ENCODE results near the gene TRPM3. TPM values are rescaled to one million over a fixed set of nuclear protein-coding genes. Genes with fewer than 3 reads are reported as not detected.

The TRPM3 gene
- total and polyA plus RNA-seq, 2 of the 8 experiments (the other 6 are each of a cell fraction or from before 2014, with no cell fraction given), result 2.4 to 10.9 TPM

GRCh38 chr9:71168418-71168817, 47.0 kb upstream of the TRPM3 start:
- Histone ChIP-seq H2AFZ (ENCODE audit: low read length) (no peak overlapping the region), H2BK5ac (ENCODE audit: low read depth, low read length) (no peak overlapping the region), H3K18ac (ENCODE audit: extremely low read depth, low read length) (no peak overlapping the region), H4K8ac (ENCODE audit: extremely low read depth, insufficient read depth, low read length) (no peak overlapping the region), H3K27me3 (replicated peaks in 1 of 4; ENCODE audit: control insufficient read depth in 3 of 4, extremely low read depth in 1 of 4, insufficient read depth in 3 of 4, low read length in 3 of 4) (no peaks in the 10 kb centered on the region), H3K23ac (ENCODE audit: insufficient read length) (no peak overlapping the region), H2AK5ac (ENCODE audit: low read depth, low read length) (no peak overlapping the region), H4K20me1 (replicated peaks in 1 of 2; ENCODE audit: control insufficient read depth in 1 of 2, insufficient read depth in 2 of 2, low read length in 2 of 2) (no peaks in the 10 kb centered on the region), H3K9me3 (ENCODE audit: insufficient read depth in 2 of 2, low read depth in 1 of 2, low read length in 1 of 2) (no peaks in the 10 kb centered on the region), H3K9ac (replicated peaks in 1 of 4; ENCODE audit: extremely low read depth in 1 of 4, low read depth in 3 of 4, low read length in 3 of 4) (no peak overlapping the region), H3K36me3 (ENCODE audit: control insufficient read depth in 2 of 4, insufficient read depth in 4 of 4, low read length in 3 of 4) (no peaks in the 10 kb centered on the region), H3K23me2 (ENCODE audit: low read depth, low read length) (no peaks in the 10 kb centered on the region), H3K4me3 (ENCODE audit: extremely low read depth in 1 of 4, insufficient read depth in 2 of 4, low read depth in 3 of 4, low read length in 4 of 4) (no peak overlapping the region), H2BK15ac (ENCODE audit: low read length) (no peak overlapping the region), H3K4me2 (ENCODE audit: insufficient read depth in 1 of 2, low read depth in 2 of 2, low read length in 2 of 2) (no peak overlapping the region), H3K4ac (replicated peaks; ENCODE audit: insufficient read length, low read depth, low read length) (no peak overlapping the region), H3K4me1 (replicated peaks in 1 of 4; ENCODE audit: control insufficient read depth in 3 of 4, insufficient read depth in 4 of 4, low read length in 3 of 4) (peaks cover 0 to 7% (median 2%) of the 10 kb centered on the region in 4 experiments; a peak in 3 of 7 replicates), H3K27ac (ENCODE audit: low read depth, low read length) (no peak overlapping the region), H4K5ac (ENCODE audit: insufficient read length, low read depth, low read length) (no peak overlapping the region), H3K56ac (replicated peaks; ENCODE audit: insufficient read length, low read depth, low read length) (no peak overlapping the region), H4K91ac (replicated peaks; ENCODE audit: insufficient read length, low read length) (no peak overlapping the region), H2BK20ac (ENCODE audit: low read length) (no peak overlapping the region), H3K79me2 (ENCODE audit: control insufficient read depth in 1 of 2, insufficient read depth in 2 of 2, low read length in 2 of 2) (no peaks in the 10 kb centered on the region), H2BK12ac (ENCODE audit: low read depth, low read length) (no peak overlapping the region), H3K14ac (ENCODE audit: insufficient read length) (no peak overlapping the region), H3K79me1 (ENCODE audit: low read depth, low read length) (no peaks in the 10 kb centered on the region), H2BK120ac (replicated peaks; ENCODE audit: low read depth, low read length) (no peak overlapping the region)
- CTCF ChIA-PET (ENCODE audit: partially characterized antibody), result no interaction called here
- POLR2A ChIA-PET (ENCODE audit: partially characterized antibody), result no interaction called here
- FAIRE-seq (no peak), DNase-seq (ENCODE audit: low read depth in 1 of 2, low spot score in 2 of 2) (no peak)
- no peak for TF ChIP-seq BACH1 (IDR thresholded peaks at IDR 0.05; ENCODE audit: low read length)
- no peak for TF ChIP-seq MAX (IDR thresholded peaks at IDR 0.05)
- TF ChIP-seq RXRA (IDR thresholded peaks at IDR 0.05; ENCODE audit: insufficient read depth, low read depth, low read length), result no peak
- no peak for TF ChIP-seq EGR1 (IDR thresholded peaks at IDR 0.05; ENCODE audit: borderline replicate concordance, low read depth, low read length)
- TF ChIP-seq HDAC2 (IDR thresholded peaks at IDR 0.05; ENCODE audit: borderline replicate concordance in 1 of 2, low read depth in 2 of 2, low read length in 2 of 2), result no peak
- TF ChIP-seq BCL11A (IDR thresholded peaks at IDR 0.05; ENCODE audit: low read depth in 2 of 2, low read length in 2 of 2), result no peak
- no peak for TF ChIP-seq BRCA1 (IDR thresholded peaks at IDR 0.05; ENCODE audit: low read depth, low read length)
- TF ChIP-seq MAFK (IDR thresholded peaks at IDR 0.05; ENCODE audit: low read depth, low read length), result no peak
- TF ChIP-seq POU5F1 (IDR thresholded peaks at IDR 0.05; ENCODE audit: low read depth, low read length), result no peak
- TF ChIP-seq SP4 (IDR thresholded peaks at IDR 0.05; ENCODE audit: low read length), result no peak
- TF ChIP-seq CHD1 (IDR thresholded peaks at IDR 0.05; ENCODE audit: low read depth, low read length), result no peak
- no peak for TF ChIP-seq TAF1 (IDR thresholded peaks at IDR 0.05; ENCODE audit: low read depth, low read length)

Data from H1 (cell line).